Measurements from ENCODE around the gene PRKG1. TPM values are rescaled to one million over a fixed set of nuclear protein-coding genes. Genes with fewer than 3 reads are reported as not detected.

PRKG1 gene
- total and polyA plus RNA-seq, 2 experiments from 2014 or later: 18.2 to 21.1 TPM

DNA sequence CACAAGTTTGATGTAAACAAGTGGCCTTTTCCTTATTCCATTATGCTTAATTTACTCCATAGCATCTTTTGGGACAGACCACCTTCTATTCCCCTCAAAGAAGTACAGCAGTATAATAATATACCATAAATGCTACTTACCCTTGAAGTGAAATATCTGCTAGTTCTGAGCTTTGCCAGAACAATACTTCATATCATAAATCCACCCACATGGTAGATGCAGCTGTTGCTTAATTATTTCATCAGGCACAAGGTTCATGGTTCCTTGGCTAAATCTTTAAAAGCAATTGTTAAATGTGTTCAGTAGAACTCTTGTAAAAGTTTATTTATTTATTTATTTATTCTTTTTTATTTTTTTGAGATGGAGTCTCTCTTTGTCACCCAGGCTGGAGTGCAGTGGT, 592.2 kb downstream of the PRKG1 start (continued):
- TF ChIP-seq, protein P1, sequence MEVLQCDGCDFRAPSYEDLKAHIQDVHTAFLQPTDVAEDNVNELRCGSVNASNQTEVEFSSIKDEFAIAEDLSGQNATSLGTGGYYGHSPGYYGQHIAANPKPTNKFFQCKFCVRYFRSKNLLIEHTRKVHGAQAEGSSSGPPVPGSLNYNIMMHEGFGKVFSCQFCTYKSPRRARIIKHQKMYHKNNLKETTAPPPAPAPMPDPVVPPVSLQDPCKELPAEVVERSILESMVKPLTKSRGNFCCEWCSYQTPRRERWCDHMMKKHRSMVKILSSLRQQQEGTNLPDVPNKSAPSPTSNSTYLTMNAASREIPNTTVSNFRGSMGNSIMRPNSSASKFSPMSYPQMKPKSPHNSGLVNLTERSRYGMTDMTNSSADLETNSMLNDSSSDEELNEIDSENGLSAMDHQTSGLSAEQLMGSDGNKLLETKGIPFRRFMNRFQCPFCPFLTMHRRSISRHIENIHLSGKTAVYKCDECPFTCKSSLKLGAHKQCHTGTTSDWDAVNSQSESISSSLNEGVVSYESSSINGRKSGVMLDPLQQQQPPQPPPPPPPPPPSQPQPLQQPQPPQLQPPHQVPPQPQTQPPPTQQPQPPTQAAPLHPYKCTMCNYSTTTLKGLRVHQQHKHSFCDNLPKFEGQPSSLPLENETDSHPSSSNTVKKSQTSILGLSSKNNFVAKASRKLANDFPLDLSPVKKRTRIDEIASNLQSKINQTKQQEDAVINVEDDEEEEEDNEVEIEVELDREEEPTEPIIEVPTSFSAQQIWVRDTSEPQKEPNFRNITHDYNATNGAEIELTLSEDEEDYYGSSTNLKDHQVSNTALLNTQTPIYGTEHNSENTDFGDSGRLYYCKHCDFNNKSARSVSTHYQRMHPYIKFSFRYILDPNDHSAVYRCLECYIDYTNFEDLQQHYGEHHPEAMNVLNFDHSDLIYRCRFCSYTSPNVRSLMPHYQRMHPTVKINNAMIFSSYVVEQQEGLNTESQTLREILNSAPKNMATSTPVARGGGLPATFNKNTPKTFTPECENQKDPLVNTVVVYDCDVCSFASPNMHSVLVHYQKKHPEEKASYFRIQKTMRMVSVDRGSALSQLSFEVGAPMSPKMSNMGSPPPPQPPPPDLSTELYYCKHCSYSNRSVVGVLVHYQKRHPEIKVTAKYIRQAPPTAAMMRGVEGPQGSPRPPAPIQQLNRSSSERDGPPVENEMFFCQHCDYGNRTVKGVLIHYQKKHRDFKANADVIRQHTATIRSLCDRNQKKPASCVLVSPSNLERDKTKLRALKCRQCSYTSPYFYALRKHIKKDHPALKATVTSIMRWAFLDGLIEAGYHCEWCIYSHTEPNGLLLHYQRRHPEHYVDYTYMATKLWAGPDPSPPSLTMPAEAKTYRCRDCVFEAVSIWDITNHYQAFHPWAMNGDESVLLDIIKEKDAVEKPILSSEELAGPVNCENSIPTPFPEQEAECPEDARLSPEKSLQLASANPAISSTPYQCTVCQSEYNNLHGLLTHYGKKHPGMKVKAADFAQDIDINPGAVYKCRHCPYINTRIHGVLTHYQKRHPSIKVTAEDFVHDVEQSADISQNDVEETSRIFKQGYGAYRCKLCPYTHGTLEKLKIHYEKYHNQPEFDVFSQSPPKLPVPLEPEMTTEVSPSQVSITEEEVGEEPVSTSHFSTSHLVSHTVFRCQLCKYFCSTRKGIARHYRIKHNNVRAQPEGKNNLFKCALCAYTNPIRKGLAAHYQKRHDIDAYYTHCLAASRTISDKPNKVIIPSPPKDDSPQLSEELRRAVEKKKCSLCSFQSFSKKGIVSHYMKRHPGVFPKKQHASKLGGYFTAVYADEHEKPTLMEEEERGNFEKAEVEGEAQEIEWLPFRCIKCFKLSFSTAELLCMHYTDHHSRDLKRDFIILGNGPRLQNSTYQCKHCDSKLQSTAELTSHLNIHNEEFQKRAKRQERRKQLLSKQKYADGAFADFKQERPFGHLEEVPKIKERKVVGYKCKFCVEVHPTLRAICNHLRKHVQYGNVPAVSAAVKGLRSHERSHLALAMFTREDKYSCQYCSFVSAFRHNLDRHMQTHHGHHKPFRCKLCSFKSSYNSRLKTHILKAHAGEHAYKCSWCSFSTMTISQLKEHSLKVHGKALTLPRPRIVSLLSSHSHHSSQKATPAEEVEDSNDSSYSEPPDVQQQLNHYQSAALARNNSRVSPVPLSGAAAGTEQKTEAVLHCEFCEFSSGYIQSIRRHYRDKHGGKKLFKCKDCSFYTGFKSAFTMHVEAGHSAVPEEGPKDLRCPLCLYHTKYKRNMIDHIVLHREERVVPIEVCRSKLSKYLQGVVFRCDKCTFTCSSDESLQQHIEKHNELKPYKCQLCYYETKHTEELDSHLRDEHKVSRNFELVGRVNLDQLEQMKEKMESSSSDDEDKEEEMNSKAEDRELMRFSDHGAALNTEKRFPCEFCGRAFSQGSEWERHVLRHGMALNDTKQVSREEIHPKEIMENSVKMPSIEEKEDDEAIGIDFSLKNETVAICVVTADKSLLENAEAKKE (CRISPR knock-in tag; IDR thresholded peaks at IDR 0.05): no peak
- TF ChIP-seq EZH2 (IDR thresholded peaks at IDR 0.05; ENCODE audit: low read depth, unreplicated experiment) (no peak), EZH2phosphoT487 (IDR thresholded peaks at IDR 0.05; ENCODE audit: unreplicated experiment) (no peak), ZNF331 (CRISPR knock-in tag; IDR thresholded peaks at IDR 0.05; ENCODE audit: low read depth) (no peak), JUNB (IDR thresholded peaks at IDR 0.05; ENCODE audit: unreplicated experiment) (no peak), NANOG (IDR thresholded peaks at IDR 0.05; ENCODE audit: borderline replicate concordance) (no peak)

DNA sequence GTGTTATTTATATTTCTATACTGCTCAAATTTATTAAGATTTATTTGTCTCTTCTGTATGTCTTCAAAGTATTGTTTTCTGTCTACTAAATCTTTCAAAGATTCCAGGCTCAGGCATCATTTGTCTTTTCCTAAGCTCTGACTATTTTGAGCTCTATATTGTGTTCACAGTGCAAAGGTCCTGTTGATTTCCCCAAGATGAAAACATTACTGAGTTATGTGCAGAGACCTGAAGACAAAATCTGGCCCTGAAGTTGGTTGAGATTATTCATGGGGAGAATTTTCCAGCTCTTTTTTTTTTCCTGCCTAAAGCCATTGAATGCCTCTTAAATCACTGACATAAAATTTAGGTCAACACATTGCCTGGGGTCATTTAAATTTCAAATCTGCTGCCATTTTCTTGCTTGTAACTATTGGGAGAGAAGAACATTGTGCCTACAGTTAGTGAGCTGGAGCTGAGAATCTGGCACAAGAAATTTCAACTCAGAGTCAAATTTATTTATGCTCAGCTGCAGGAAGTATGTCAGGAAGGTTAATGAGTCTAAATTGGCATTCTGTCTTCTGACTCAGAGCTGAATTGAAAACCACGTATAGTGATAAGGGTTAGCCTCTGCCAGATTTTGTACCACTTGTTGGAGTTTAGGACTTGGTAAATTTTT, 593.5 kb downstream of the PRKG1 start:
- Histone ChIP-seq H4K20me1 (replicated peaks; ENCODE audit: insufficient read depth) (no peaks in the 10 kb centered on the region), H3K27ac (ENCODE audit: low read depth) (no peak overlapping the region), H3K36me3 (ENCODE audit: insufficient read depth) (0 out of 2 replicates have a peak, but pooled peaks cover 5% of the 10 kb centered on the region), H3K4me2 (no peak overlapping the region), H3K79me2 (replicated peaks; ENCODE audit: insufficient read depth) (no peaks in the 10 kb centered on the region), H2AFZ (no peak overlapping the region), H3K27me3 (ENCODE audit: insufficient read depth) (no peaks in the 10 kb centered on the region), H3K9me2 (ENCODE audit: insufficient read depth) (no peaks in the 10 kb centered on the region), H3K4me3 (no peak overlapping the region), H3F3A (replicated peaks; ENCODE audit: low read depth) (no peaks in the 10 kb centered on the region), H3K4me1 (ENCODE audit: insufficient read depth) (no peaks in the 10 kb centered on the region)
- DNase-seq (ENCODE audit: low spot score): no peak
- ATAC-seq: no peak
- Mint-ChIP-seq H3K4me1 (peaks cover 4% of the 10 kb centered on the region; the same call in 2 of the 3 replicates), H3K27me3 (ENCODE audit: insufficient read depth, low read depth, poor library complexity) (no peaks in the 10 kb centered on the region), H3K9me3 (peaks cover 15% of the 10 kb centered on the region), H3K4me3 (no peak overlapping the region), H3K36me3 (ENCODE audit: low read depth) (peaks cover 14% of the 10 kb centered on the region; the same call in 1 of the 3 replicates), H3K27ac (no peak overlapping the region)
- TF ChIP-seq ZNF114 (CRISPR knock-in tag; IDR thresholded peaks at IDR 0.05) (no peak), POLR2AphosphoS5 (IDR thresholded peaks at IDR 0.05; ENCODE audit: low read depth) (no peak), STAT1 (IDR thresholded peaks at IDR 0.05; ENCODE audit: unreplicated experiment) (no peak)
- TF ChIP-seq, protein P1 (CRISPR knock-in tag; IDR thresholded peaks at IDR 0.05): no peak

Measured in GM23338 (cell line).